ENCODE results near the gene MLLT6. TPM values are rescaled to one million over a fixed set of nuclear protein-coding genes. Genes with fewer than 3 reads are reported as not detected.

Gene MLLT6
- total and polyA plus RNA-seq, 2 of the 13 experiments (the other 11 are each of a cell fraction or from before 2014, with no cell fraction given) = 50.7 to 69.5 TPM

DNA sequence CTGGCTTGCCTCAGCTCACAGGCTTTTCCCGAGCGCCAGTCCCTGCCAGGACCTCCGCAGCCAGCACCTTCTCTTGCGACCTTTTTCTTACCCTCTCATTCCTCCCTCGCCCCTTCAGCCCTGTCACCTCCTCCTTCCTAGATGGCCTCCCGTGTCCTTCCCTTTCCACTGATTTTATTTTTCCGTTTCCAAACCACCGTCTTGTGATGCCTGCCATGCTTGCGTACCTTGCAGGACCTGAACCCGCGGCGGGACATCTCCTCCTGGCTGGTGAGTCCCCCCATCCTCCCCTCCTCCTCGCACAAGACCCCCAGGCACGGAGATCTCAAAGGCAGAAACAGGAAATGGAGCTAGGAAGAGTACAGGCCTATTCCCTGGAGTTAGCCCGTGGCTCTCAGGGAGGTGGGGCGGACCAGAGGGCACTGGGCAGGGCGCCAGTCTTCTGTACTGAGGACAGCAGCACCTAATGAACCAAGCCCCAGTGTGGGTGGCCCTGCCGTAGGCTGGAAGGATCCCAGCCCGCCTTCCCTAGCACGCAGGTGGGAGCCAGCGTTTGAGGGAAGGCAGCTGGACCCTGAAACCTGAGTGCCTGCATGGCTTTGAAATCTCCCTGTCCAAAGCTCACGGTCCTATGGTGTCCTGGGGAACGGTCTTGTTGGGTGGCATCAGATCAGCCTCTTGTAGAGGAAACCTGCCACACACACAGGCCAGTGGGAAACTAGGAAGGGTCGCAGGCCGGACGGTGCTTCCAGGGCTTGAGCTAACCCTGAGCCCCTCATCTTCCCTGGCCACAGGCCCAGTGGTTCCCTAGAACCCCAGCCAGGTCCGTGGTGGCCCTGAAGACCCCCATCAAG lies 25.7 kb downstream of the MLLT6 start (continued):
- TF ChIP-seq ZNF691 (CRISPR knock-in tag; IDR thresholded peaks at IDR 0.05; ENCODE audit: borderline replicate concordance, low read depth) (peak; percentile 45), RNF2 (conservative IDR thresholded peaks at IDR 0.05; ENCODE audit: low read depth) (peak; percentile 55), PRDM4 (CRISPR knock-in tag; IDR thresholded peaks at IDR 0.05; ENCODE audit: borderline replicate concordance) (no peak), ZNF33A (CRISPR knock-in tag; IDR thresholded peaks at IDR 0.05; ENCODE audit: borderline replicate concordance) (no peak), ZNF251 (CRISPR knock-in tag; IDR thresholded peaks at IDR 0.05) (no peak), CBFB (CRISPR knock-in tag; IDR thresholded peaks at IDR 0.05) (peak; percentile 33; the same call in 1 of the 2 replicates), ZBTB49 (CRISPR knock-in tag; IDR thresholded peaks at IDR 0.05; ENCODE audit: borderline replicate concordance) (0 out of 2 replicates have a peak, but pooled peaks have one; percentile 43), TBL1XR1 (IDR thresholded peaks at IDR 0.05; ENCODE audit: borderline replicate concordance, low read length, partially characterized antibody) (no peak), SAP130 (CRISPR knock-in tag; IDR thresholded peaks at IDR 0.05; ENCODE audit: low read depth) (peak; percentile 92), SMYD3 (CRISPR knock-in tag; IDR thresholded peaks at IDR 0.05) (0 out of 2 replicates have a peak, but pooled peaks have one; percentile 78), TFDP1 (CRISPR knock-in tag; IDR thresholded peaks at IDR 0.05; ENCODE audit: borderline replicate concordance) (peak; percentile 59), MYNN (CRISPR knock-in tag; IDR thresholded peaks at IDR 0.05; ENCODE audit: low read depth) (no peak), ZMAT3 (CRISPR knock-in tag; conservative IDR thresholded peaks at IDR 0.05) (peak; percentile 86; the same call in 1 of the 2 replicates), ZNF619 (CRISPR knock-in tag; IDR thresholded peaks at IDR 0.05) (no peak), ZIK1 (CRISPR knock-in tag; IDR thresholded peaks at IDR 0.05; ENCODE audit: borderline replicate concordance, low read depth) (no peak), SAFB2 (CRISPR knock-in tag; IDR thresholded peaks at IDR 0.05; ENCODE audit: borderline replicate concordance, low read depth) (peak; percentile 31; the same call in 1 of the 2 replicates), HNF4A (CRISPR knock-in tag; IDR thresholded peaks at IDR 0.05) (peak; percentile 78), NFYC (CRISPR knock-in tag; IDR thresholded peaks at IDR 0.05) (peak; percentile 27; the same call in 1 of the 2 replicates), THAP11 (CRISPR knock-in tag; IDR thresholded peaks at IDR 0.05) (peak; percentile 63; the same call in 1 of the 2 replicates), NFYB (CRISPR knock-in tag; IDR thresholded peaks at IDR 0.05) (no peak; the same call in 1 of the 2 replicates), MXI1 (IDR thresholded peaks at IDR 0.05; ENCODE audit: borderline replicate concordance, low read depth, low read length) (peak; percentile 67; the same call in 2 of the 3 replicates)
- TF ChIP-seq, protein P1, sequence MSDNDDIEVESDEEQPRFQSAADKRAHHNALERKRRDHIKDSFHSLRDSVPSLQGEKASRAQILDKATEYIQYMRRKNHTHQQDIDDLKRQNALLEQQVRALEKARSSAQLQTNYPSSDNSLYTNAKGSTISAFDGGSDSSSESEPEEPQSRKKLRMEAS (IDR thresholded peaks at IDR 0.05) = peak; percentile 59; the same call in 1 of the 2 replicates

Measured in HepG2 (cell line).